Occipital lobe (tissue), 2 donors: Measurements from ENCODE around the gene MAP2. TPM values are rescaled to one million over a fixed set of nuclear protein-coding genes. Genes with fewer than 3 reads are reported as not detected.
"Not testable (repeated sequence)": the region's sequence is repeated elsewhere in the genome, so short reads cannot be mapped to it uniquely, and the experiment has no call there.

Source experiments
- DNase-seq: peaks from one replicate; lab custom pipeline; 2025; lab: John Stamatoyannopoulos, UW
- total RNA-seq: library from RNA; depleted of rRNA; stranded (reverse); fragments of >200 nt; gene quantifications from one replicate; pipeline ENCODE4 v1.2.3, GENCODE V29; 2014

Gene MAP2
- total RNA-seq, 1 donor from 2014 or later = 681 TPM

DNA sequence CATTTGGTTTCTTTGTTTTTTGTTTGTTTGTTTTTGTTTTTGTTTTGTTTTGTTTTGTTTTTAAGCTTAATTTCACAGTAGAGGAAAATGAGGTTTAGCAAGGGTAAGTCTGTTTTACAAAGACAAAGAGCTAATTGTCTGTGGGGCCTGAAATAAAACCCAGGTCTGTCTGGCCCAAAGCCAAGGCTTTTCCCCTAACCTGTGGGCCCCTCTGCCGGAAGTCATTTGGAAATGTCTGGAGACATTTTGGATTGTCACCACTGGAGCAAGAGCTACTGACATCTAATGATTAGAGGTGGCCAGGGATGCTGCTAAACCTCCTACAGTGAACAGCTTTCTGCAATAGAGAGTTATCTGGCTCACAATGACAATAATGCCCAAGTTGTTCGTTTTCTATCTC lies 167.2 kb downstream of the MAP2 start:
- DNase-seq = no peak

DNA sequence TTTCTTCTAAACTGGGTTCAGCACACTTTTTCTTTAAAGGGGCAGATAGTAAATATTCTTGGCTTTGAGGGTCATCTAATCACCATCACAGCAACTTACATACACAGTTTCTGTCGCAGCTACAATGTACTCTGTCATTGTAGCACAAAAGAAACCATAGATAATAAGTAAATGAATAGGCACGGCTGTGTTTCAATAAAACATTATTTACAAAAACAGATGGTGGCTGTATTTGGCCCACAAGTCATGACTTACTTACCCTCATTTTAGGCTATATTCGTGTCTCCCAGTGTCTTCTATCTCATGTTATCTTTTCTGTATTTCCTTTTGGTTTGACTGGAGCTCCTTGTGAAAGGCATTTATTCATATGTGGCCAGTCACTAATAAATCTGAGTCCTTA lies 168.3 kb downstream of the MAP2 start:
- DNase-seq = no peak

DNA sequence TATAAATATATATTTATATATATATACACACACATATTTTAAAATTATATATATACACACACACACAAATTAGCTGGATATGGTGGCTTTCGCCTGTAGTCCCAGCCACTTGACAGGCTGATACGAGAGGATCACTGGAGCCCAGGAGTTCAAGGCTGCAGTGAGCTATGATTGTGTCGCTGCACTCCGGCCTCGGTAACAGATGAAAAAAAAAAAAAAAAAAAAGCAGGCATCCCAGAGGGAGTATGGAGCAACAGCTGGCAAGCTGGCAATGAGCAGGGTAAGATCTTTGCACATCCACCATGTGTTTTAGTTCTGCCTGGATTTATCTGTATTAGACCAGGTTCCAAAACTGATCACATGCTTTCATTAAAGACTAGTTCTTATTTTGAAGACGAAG lies 170.1 kb downstream of the MAP2 start:
- DNase-seq = no peak

DNA sequence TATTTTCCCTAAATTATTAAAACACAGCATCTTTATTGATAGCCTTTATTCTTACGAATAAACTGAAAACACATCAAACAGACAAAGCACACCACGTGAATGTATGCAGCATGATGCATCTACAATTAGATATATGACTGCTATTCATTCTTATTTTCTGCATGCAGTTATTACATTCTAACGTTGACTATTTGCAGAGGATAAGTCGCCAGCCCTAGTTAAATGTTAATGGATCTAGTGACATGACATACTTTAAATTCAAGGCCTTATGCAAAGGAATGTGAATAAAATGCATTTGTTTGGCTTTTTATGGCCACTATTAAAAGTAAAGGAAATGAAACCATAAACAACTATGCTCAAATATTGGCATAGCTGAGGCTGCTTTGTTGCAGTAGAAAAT lies 172.4 kb downstream of the MAP2 start:
- DNase-seq = no peak

DNA sequence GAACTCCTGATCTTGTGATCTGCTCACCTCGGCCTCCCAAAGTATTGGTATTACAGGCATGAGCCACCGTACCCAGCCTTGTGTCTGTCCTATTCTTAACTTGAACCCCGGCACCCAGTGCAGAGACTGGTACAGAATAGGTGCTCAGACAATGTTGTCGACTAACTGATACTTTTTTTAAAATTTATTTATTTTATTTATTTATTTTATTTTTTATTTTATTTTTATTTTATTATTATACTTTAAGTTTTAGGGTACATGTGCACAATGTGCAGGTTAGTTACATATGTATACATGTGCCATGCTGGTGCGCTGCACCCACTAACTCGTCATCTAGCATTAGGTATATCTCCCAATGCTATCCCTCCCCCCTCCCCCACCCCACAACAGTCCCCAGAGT lies 174.4 kb downstream of the MAP2 start:
- DNase-seq = not testable (repeated sequence)

DNA sequence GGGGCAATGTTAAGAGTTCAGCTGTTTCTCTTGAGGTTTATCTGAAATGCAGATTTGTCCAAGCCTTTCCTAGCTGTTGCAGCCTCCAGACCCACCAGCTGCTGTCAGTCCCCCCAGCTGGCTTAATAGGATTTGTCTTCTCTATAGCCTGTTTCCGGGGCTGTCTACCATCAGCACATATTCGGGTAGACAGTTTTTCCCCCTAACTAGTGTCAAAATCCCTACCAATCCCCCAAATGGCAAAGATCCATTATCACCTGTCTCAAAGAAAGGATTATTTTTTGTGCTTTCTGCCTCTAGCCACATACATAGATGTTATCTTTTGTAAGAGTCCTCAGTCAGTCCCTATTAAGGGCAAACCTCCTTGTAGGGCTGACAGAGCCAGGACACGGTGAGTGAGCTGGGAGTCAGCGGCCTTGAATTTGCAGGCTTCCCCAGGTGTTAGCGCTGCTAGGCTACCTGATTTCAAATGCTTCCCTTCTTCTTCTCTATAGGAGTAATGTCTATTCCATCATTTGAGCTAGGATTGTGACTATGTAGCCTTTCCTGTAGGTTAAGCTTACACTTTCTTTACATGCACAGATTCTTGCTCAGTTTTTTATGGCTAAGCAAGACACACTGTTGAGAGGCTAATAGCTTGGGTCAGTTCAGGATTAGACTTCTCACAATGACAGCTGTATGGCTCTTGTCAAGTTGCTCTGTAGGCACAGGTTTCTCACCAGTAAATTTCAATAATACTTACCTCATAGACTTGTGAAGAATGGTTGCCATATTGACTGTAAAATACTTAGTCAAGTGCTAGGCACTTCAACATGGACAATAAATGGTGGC lies 176.7 kb downstream of the MAP2 start:
- no peak for DNase-seq

DNA sequence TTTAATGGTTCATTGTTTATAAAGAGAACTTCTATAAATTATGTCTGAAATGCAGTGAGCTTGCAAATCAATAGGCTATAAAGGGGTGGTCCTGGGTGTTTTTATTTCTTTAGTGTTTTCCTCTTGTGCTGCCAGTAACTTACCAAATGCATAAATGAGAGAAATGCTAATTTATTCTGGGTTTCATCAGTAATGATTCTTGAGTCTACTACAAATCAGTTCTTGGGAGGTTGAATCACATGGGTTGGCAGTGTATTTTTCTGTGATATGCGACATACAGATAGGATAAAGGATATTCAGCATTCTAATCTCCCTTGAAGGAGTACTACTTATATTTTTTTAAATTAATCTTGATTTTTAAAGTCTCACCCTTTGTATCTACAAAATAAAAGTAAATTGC lies 177.7 kb downstream of the MAP2 start:
- DNase-seq = no peak

DNA sequence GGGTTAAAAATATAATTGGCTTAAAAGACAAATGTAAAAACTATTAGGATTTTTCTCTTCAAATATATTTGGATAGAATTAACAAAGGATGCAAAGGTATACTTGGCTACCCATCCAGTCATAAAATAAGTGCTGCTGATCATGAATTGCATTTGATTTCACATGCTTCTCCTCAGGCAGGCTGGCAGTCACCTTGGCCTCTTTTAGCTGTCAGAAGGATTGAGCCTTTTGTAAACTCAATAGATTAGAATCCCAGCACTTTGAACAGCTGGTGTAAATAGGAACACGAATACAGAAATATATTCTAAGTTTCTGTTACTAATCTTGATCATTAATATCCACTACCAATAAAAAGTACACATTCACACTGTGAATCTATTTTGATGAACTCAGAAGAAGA lies 178.4 kb downstream of the MAP2 start:
- no peak for DNase-seq

DNA sequence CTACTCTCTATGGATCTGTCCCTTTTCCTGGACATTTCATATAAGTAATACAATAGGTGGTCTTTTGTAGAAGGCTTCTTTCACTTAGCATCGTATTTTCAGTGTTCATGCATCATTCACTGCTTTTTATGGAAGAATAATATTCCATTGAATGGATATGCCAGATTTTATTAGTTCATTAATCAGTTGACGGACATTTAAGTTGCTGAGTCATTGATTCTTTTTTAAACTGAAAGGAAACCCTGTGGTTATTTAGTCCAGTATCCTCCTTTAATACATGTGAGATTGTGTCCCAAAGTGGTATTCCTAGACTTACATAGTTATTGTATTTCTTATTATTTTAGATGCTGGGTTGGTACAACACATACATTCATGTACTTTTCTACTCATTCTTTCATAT lies 185.7 kb downstream of the MAP2 start:
- no peak for DNase-seq

DNA sequence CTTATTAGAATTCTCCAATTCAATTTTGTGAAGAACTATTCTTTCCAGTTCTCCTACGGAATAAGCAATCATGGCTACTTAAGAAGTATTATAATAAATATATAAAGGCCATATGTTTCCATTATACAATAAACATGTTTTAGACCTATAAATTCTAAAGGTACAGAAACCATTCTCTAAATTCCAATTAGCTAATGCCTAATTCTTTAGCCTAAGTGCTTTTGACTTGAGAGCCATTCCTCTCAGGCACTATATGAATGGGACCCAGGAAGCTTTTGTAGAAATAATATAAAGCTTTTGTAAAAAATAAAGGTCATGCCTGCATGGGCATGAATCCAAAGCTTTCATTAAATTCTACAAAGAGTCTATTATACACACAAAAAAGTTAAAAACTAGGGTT lies 186.8 kb downstream of the MAP2 start:
- DNase-seq = no peak

DNA sequence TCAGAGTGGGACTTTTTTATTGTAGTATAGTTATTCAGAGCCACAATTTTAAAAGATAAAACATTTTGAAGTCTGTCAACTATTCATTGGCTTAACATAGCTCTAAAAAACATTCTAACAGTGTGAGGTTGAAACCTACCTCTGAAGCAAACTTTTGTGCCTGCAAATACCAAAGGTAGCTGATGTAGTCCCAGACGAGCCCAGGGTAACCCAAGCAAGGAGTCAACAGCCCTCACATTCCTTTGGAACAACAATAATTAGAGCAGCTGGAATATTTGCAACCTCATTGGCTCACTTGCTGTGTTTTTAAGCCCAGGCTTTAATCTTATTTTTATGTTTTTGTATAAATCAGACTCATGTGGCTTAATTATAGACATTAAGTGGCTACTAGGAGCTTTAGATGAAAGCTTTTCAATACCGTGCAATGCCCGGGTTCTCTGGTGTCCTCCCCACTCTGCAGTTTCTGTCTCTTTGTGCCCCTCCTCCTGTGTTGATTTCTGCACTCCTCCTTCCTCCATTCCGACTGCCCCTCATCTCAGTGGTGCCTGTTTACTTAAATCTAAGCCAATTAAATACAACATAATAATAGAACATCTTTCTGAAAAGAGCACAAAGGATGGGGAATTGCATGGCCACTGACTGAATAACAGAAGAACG lies 189.9 kb downstream of the MAP2 start:
- no peak for DNase-seq

DNA sequence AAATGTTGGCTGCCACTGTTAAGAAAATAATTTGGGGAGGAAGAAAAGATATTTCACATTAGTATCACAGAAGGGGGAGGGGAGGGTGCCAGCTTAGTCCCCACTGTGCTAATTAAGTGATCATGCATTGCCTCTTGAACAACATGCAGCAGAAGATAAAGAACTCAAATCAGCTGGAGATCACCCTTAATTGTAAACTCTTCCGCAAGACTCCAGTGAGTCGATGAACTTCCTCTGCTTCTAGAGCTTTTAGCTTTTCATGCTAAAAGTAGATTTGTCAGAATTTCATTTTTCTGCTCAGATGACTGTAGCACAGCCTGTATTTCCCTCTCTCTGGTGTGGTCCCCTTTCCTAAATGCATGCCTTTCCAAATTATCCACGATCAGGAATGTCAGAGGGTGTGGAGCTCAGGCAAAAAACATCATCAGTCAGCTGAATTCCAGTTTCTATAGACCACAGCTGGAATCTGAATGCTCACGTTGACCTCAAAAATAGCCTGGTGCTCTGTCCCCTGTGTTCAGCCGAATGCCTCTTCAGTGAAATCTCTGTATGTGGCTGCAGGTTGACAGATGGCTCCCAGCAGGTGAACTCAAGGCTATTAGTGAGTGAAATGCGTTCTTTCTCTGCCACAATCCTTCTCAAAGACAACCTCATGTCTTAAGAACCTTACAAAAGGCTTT lies 191.0 kb downstream of the MAP2 start:
- DNase-seq = no peak

DNA sequence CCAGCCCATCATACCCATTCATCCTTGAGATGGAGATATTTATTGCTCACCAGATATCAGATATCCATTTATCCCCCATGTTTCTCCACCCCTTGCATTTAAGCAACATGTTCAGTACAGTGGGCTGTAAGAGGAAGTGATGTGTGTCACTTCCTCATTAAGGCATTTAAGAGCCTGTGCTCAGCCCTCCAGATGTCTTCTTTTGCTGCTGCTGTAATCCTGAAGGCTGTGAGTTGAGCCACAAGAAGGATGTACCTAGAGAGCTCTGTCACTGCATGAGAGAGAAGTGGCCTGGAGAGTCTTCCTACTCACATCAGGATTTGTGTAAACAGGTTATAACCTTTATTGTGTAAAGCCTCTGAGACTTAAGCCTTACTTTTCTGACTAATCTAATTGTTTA lies 195.9 kb downstream of the MAP2 start:
- DNase-seq = no peak

DNA sequence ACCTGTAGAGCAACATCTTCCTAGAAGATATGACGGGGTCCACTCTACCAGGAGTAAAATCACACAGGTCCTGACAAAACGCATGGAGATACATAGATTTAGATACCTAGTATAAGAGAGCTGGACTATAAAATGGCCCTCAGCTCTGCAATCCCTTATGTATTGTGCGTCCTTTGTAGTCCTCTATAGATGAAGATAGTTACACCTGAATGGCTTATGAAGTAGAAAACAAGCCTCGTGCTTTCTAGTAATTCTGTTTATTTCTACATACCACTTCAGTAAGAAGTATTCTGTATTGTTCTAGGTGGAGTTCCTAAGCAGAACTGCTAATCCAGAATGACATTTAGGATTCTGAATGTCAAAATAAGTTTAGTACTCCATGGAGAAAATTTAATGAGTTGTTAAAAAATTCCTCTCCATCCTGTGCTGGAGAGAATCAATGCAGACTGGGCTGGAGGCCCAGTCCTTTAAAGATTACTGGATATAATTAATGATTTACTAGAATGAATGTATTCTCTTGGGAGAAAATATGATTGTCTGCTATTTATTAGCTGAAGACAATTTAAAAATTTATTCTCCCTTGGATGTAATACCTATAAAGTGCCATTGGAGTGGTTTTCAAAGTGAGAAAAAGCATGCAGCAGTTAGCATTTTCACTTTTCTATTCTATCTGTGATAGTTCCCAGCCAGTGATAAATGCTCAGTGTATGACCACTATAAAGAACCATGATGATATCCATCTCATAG lies 200.5 kb downstream of the MAP2 start:
- no peak for DNase-seq

DNA sequence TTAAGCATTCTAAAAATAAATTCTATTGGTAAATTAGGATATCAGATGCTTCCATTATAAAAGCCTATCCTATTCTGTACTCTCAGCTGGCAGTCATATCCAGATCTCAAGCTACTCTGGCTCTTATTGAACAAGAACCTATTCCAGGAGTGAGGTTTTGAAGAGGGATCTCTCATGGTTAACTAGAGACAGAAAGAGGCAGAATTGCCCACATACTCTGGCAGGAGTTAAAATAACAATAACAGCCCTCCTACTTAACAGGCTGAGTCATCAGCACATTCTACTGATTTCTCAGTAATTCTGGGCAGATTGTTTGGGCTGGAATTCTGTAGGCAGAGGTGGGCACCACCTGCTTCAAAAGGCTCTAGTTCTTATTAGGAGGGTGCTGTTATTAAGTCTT lies 205.8 kb downstream of the MAP2 start:
- DNase-seq = peak; percentile 8

DNA sequence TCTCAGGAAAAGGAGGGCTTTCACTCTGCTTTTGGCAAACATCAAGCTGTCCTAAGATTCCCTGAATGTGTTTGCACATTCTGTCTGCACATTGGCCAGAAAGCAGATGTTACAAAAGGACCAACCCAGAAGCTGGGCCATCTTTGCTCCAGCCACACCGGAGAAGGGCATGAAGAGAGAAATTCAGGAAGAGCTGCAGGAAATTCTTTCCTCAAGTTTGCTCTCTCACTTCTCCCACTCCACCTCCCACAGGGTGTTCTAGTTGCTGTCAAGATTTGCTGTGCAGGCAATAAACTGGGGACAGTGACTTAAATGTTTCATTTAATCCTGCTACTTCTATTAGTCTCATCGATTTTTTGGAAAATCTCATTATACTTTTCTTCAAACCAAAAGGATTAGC lies 210.1 kb downstream of the MAP2 start:
- DNase-seq = peak; percentile 11

DNA sequence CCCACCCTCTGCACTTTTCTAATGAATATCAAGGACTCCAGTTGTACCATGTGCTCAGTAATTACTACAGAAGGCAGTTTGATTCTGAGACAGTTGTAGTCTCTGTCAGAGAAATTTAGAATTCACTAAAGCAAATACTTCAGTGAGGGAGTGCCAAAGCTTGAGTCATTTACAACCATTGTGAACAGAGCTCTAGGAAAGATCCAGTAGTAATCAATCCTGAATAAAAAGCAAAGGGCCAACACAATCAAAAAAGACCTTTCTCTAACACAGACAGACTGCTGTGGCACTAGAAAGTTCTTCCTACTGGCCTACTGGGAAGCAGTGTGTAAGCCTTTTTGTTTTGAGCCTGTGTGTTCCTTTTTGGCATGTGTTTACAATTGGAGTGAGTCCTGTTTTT lies 212.2 kb downstream of the MAP2 start:
- no peak for DNase-seq

DNA sequence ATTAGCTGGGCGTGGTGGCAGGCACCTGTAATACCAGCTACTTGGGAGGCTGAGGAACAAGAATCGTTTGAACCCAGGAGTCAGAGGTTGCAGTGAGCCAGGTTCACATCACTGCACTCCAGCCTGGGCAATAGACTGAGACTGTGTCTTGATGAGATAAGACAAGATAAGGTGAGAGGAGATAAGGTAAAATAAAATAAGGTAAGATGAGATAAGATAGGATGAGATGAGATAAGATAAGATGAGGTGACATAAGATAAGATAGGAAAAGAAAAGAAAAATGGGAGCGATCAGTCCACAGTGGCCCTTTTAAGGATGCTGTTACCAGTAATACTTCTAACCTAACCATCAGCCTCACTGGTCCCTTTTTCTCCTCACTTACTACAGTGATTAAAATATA lies 213.4 kb downstream of the MAP2 start:
- no peak for DNase-seq

DNA sequence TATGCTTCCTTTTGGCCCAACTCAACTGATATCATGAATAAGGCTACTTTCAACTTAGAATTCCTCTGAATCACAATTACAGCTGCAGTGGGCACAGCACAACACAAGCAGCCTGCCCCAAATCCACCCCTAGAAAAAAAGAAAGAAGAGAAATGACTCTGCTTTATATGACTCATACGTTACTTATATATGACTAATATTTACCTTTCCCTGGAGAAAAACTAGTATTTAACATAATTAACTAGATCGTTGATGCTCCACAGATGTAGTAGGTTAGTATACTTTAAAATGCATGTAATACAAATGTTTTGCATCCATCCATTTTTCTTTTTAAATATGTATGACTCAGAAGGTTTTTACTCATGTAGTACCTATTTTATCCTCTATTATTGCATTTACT lies 214.5 kb downstream of the MAP2 start:
- DNase-seq = no peak

DNA sequence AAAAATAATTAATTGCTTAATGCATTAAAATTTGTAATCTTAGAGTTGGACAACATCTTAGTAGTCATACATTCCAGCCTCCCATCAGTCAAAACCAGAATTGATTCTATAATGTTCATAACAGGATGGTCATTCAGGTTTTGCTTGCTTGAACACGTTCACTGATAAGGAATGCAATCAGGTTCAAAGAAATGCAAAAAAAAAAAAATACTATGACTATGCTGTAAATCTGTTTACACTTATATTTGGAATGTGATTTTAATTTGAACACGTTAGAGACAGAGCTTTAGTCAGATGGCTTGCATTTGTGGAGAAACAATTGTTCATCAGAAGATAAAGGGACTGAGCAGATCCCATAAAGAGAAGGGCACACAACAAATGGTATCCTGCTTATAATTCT lies 216.5 kb downstream of the MAP2 start:
- DNase-seq = no peak

DNA sequence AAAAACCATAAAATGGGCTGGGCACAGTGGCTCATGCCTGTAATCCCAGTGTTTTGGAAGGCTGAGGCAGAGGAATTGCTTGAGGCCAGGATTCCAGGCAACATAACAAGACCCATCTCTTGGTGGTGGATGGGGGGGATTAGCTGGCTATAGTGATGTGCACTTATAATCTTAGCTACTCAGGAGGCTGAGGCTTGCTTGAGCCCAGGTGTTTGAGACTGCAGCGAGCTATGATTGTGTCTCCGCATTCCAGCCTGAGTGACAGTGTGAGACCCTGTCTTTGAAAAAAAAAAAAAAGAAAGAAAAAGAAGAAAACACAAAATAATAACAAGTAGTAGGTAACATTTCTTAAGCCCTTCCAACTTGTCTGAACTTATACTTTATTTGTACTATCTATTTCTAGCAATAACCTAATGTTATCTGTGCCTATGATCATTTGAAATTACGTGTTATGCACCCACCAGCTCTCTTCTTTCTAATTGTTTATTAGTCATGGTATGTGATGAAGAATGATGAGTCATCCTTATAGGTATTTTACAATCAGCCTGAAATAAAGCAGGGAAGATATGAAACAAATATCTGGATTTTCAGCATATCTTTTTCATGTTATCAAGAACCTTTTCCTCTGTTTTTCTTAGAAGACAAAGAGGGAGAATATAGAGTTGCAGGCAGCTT lies 218.4 kb downstream of the MAP2 start:
- no peak for DNase-seq
